GM12801 (cell line): Measurements from ENCODE around the gene ALG14.

Source experiments
- CTCF ChIP-seq: IDR thresholded peaks from one replicate; pipeline ENCODE4 v1.5.1; 2011; ENCODE audit warnings: control low read depth; ENCODE audit not compliant: insufficient read length; ENCODE audit errors: extremely low read depth

Gene ALG14

GRCh38 chr1:95057351-95057750, 15.4 kb downstream of the ALG14 start:
- no peak for TF ChIP-seq CTCF

GRCh38 chr1:95049935-95050334, 22.8 kb downstream of the ALG14 start:
- TF ChIP-seq CTCF: no peak

- TF ChIP-seq CTCF: no peak
These were observed 24.4 kb downstream of the ALG14 start for GRCh38 chr1:95048317-95048716.

GRCh38 chr1:95046359-95046758, 26.4 kb downstream of the ALG14 start:
- TF ChIP-seq CTCF: no peak

- TF ChIP-seq CTCF: peak; percentile 49
These were observed 29.4 kb downstream of the ALG14 start for GRCh38 chr1:95043141-95043980.

- no peak for TF ChIP-seq CTCF
These were observed 30.5 kb downstream of the ALG14 start for GRCh38 chr1:95042286-95042685.

- TF ChIP-seq CTCF: no peak
These were observed 31.1 kb downstream of the ALG14 start for GRCh38 chr1:95041491-95042165.
